ENCODE data around the gene GID4.

GRCh38 chr17:18094409-18094807 is 55.2 kb downstream of the GID4 start:
- TF ChIP-seq EZH2 (IDR thresholded peaks at IDR 0.05; ENCODE audit: borderline replicate concordance, low read depth, low read length, severe bottlenecking): no peak
- no peak for TF ChIP-seq CTCF (IDR thresholded peaks at IDR 0.05; ENCODE audit: borderline replicate concordance, extremely low read depth, low read length, poor library complexity, severe bottlenecking)

Data from DND-41 (cell line).